Ovary (tissue), 9 donors: ENCODE results near the gene GPR3. TPM values are rescaled to one million over a fixed set of nuclear protein-coding genes. Genes with fewer than 3 reads are reported as not detected.
A peak's percentile ranks its signal among the peaks of the same experiment; 100 is the strongest.
"Not testable (repeated sequence)": the region's sequence is repeated elsewhere in the genome, so short reads cannot be mapped to it uniquely, and the experiment has no call there.

Experiments
- DNase-seq, 5 donors: peaks; one replicate each; pipeline ENCODE4 v3.0.0-alpha.2; 2019 to 2020
- H3K27ac ChIP-seq, 2 donors: fragments of 200-600 bp; one replicate each; pipeline versions ENCODE4 v1.5.1 to v1.8.0; 2019 to 2022
- H3K27me3 ChIP-seq: fragments of 200-600 bp; one replicate; pipeline ENCODE4 v1.8.0; 2022
- H3K36me3 ChIP-seq: fragments of 200-600 bp; sonication (generic); one replicate; pipeline ENCODE4 v1.5.1; 2019
- H3K4me1 ChIP-seq: one replicate; pipeline ENCODE4 v1.8.1; 2013; ENCODE audit warnings: mild to moderate bottlenecking, moderate library complexity; ENCODE audit not compliant: insufficient read depth
- H3K4me3 ChIP-seq: fragments of 200-600 bp; sonication (generic); one replicate; pipeline ENCODE4 v1.5.1; 2017
- H3K9me3 ChIP-seq, 2 donors: fragments of 200-600 bp in 1 of 2; sonication (generic) in 1 of 2; one replicate each; pipeline versions ENCODE4 v1.5.1 to v1.8.1; 2013 to 2019; ENCODE audit warnings: mild to moderate bottlenecking in 1 of 2, moderate library complexity in 1 of 2
- CTCF ChIP-seq, 3 donors: fragments of 450-650 bp in 2 of 3; fragments of 200-600 bp in 1 of 3; IDR thresholded peaks; one replicate each; pipeline versions ENCODE4 v1.5.1 to v1.8.0; 2016 to 2022; ENCODE audit warnings: antibody characterized with exemption in 3 of 3, mild to moderate bottlenecking in 1 of 3
- EP300 ChIP-seq: sonication (generic); formaldehyde crosslinking; IDR thresholded peaks from one replicate; pipeline ENCODE4 v1.6.1; 2017; ENCODE audit warnings: antibody characterized with exemption
- POLR2A ChIP-seq: fragments of 450-650 bp; IDR thresholded peaks from one replicate; pipeline ENCODE4 v1.6.1; 2017; ENCODE audit warnings: antibody characterized with exemption, mild to moderate bottlenecking, moderate library complexity
- WGBS, 3 donors: extraction: QIAGEN DNeasy Blood & Tissue Kit in 1 of 3; methylation state at CpG; one replicate each; pipeline versions ENCODE4 v1.1.5 to v1.1.7; 2013 to 2017; 5-methylcytosine and 5-hydroxymethylcytosine counted together
- intact Hi-C, 4 donors: fragments of 100-400 bp; cut with DNase I; formaldehyde crosslinking; loops; one replicate each; pipeline versions ENCODE4 v1.11.0 to v1.15.1; 2022 to 2023
- polyA plus RNA-seq, 2 donors: library from polyadenylated mRNA; stranded (reverse); fragments of 200-250 nt in 1 of 2; fragments of 350-450 nt in 1 of 2; fragmentation: Illumina TruSeq in 1 of 2; extraction: RNeasy Lipid Tissue Mini Kit (QIAGEN cat#74804) in 1 of 2; gene quantifications; one replicate each; pipeline ENCODE4 v1.2.3, GENCODE V29; 2013 to 2014
- total RNA-seq, 7 donors: library from RNA; depleted of rRNA in 2 of 7; stranded (reverse); fragments of >200 nt in 2 of 7; fragmentation: NEBNext Ultra II Directional in 3 of 7; extraction: Animal tissue kit (Norgen Biotek cat#: 25700) in 3 of 7; gene quantifications; one replicate each; pipeline versions ENCODE4 v1.1.0 to v1.2.4, GENCODE V29; 2016 to 2023
- donor health status: DM: no; HTN: no; CAD: no; lungs with moderate emphysema.
- donor health status: DM: no; HTN: no; CAD: no.
- donor health status: Bipolar disorder and iron deficiency.
- donor health status: DM: yes; HTN: yes; CAD: no.
- donor health status: DM: no; HTN: no; CAD: no.
- donor health status: DM: yes; HTN: yes; CAD: no.

GPR3 gene
- total and polyA plus RNA-seq, 9 donors = 0.12 to 0.87 (median 0.30) TPM; not detected in 1

GRCh38 chr1:27406362-27406680 is 13.9 kb downstream of the GPR3 start:
- Histone ChIP-seq H3K27ac (peak overlapping the region in 1 of 2 donors; percentile 7), H3K4me3 (no peak overlapping the region), H3K27me3 (no peaks in the 10 kb centered on the region), H3K36me3 (no peaks in the 10 kb centered on the region), H3K9me3 (no peaks in the 10 kb centered on the region), H3K4me1 (peaks cover 6% of the 10 kb centered on the region)
- no peak for TF ChIP-seq POLR2A
- no peak for TF ChIP-seq EP300
- no peak for TF ChIP-seq CTCF (IDR thresholded peaks at IDR 0.05)
- 66 to 81% (median 80%) methylated on average over 4 of the region's 4 CpGs for WGBS, 3 donors
- no peak for DNase-seq
- intact Hi-C loops = loop anchor here in 1 of 4 donors (10.0 kb wide), 1 partner anchor 258 kb away; no protein-coding TSS in a partner anchor

GRCh38 chr1:27406791-27407190 is 14.4 kb downstream of the GPR3 start:
- DNase-seq, H3K36me3 ChIP-seq, H3K4me3 ChIP-seq, H3K27ac ChIP-seq, H3K4me1 ChIP-seq, H3K27me3 ChIP-seq, H3K9me3 ChIP-seq: not testable (repeated sequence)
- 80 to 95% (median 86%) methylated on average over 2 of the region's 2 CpGs for WGBS, 3 donors
- intact Hi-C loops = loop anchor here in 1 of 4 donors (10.0 kb wide), 1 partner anchor 258 kb away; no protein-coding TSS in a partner anchor

GRCh38 chr1:27408151-27408550 is 15.7 kb downstream of the GPR3 start:
- intact Hi-C loops = loop anchor here in 1 of 4 donors (10.0 kb wide), 1 partner anchor 257 kb away; no protein-coding TSS in a partner anchor
- TF ChIP-seq POLR2A (no peak), EP300 (no peak), CTCF (IDR thresholded peaks at IDR 0.05) (no peak)
- DNase-seq = no peak
- Histone ChIP-seq H3K27me3 (no peaks in the 10 kb centered on the region), H3K4me3 (no peak overlapping the region), H3K36me3 (no peaks in the 10 kb centered on the region), H3K4me1 (no peaks in the 10 kb centered on the region), H3K9me3 (no peaks in the 10 kb centered on the region), H3K27ac (no peak overlapping the region)
- WGBS, 3 donors = 90 to 92% (median 90%) methylated on average over 9 of the region's 9 CpGs

GRCh38 chr1:27409669-27410068 is 17.2 kb downstream of the GPR3 start:
- TF ChIP-seq EP300 = no peak
- no peak for TF ChIP-seq CTCF (IDR thresholded peaks at IDR 0.05)
- no peak for TF ChIP-seq POLR2A
- intact Hi-C loops = loop anchor here in 1 of 4 donors (10.0 kb wide), 1 partner anchor 255 kb away; no protein-coding TSS in a partner anchor
- H3K4me1 ChIP-seq = no peaks in the 10 kb centered on the region
- no peaks in the 10 kb centered on the region for H3K36me3 ChIP-seq
- no peak overlapping the region for H3K4me3 ChIP-seq
- WGBS, 3 donors = 88 to 92% (median 91%) methylated on average over 11 of the region's 11 CpGs
- no peak for DNase-seq
- H3K27me3 ChIP-seq = no peaks in the 10 kb centered on the region
- H3K9me3 ChIP-seq = no peaks in the 10 kb centered on the region
- no peak overlapping the region for H3K27ac ChIP-seq

DNA sequence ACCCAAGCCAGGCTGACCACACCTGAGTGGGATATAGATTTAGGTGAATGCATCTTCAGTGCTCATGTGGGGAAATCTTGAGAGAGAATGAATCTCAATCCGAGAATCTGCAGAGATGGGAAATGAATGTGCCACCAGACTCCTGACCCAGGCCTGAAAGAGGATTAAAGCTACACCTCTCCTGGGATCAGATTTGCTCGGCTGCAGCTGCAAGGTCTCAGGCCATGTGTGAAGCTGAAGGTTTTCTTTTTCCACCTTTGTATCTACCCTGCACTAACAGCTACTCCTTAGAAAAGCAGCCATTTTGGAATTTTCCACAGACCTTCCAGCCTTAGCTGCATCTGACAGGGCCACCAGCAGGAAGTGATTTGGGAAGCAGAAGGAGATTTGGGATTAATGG is 18.3 kb downstream of the GPR3 start:
- 78 to 90% (median 83%) methylated on average over 2 of the region's 2 CpGs for WGBS, 3 donors
- Histone ChIP-seq H3K27me3 (no peaks in the 10 kb centered on the region), H3K36me3 (no peaks in the 10 kb centered on the region), H3K9me3 (no peaks in the 10 kb centered on the region), H3K4me3 (no peak overlapping the region), H3K4me1 (no peaks in the 10 kb centered on the region), H3K27ac (no peak overlapping the region)
- intact Hi-C loops = no loop called here
- TF ChIP-seq POLR2A = no peak
- TF ChIP-seq CTCF (IDR thresholded peaks at IDR 0.05) = no peak
- TF ChIP-seq EP300 = no peak
- no peak for DNase-seq
